ENCODE results near the gene EPHA2.

EPHA2 gene

DNA sequence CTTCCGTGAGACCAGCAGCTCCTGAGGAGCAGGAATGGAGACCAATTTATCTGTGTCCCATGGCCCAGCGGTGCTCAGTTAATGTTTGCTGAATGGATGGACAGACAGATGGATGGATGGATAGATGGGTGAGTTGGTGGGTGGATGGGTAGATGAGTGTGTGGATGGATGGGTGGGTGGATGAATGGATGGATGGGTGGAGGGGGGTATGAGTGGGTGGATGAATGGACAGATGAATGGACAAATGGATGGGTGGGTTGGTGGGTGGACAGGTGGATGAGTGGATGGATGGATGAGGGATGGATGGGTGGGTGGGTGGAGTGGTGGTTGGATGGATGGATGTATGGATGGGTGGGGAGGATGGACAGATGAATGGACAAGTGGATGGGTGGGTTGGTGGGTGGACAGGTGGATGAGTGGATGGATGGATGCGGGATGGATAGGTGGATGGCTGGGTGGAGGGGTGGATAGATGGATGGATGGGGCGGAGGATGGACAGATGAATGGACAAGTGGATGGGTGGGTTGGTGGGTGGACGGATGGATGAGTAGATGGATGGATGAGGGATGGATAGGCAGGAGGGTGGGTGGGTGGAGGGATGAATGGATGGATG lies 13.4 kb downstream of the EPHA2 start:
- no peak overlapping the region for H2AK5ac ChIP-seq (ENCODE audit: low read length)
- peaks cover 41 to 43% of the 10 kb centered on the region in 2 experiments for H3K36me3 ChIP-seq (ENCODE audit: control insufficient read depth in 1 of 2, insufficient read depth in 2 of 2, low read length in 2 of 2)
- WGBS (ENCODE audit: extremely low coverage, insufficient coverage, insufficient read length) = no CpG with 5 or more reads among the region's 5 CpGs
- no peak overlapping the region for H4K91ac ChIP-seq (ENCODE audit: low read depth, low read length)
- no peak overlapping the region for H3K4me2 ChIP-seq (ENCODE audit: low read length)
- H3K79me1 ChIP-seq (ENCODE audit: low read length) = peaks cover 49% of the 10 kb centered on the region
- no peak overlapping the region for H2BK120ac ChIP-seq (ENCODE audit: insufficient read depth, low read length, poor library complexity)
- H2AFZ ChIP-seq (ENCODE audit: insufficient read depth, low read length, poor library complexity) = no peak overlapping the region
- no peak overlapping the region for H3K9ac ChIP-seq (ENCODE audit: low read length)
- no peak overlapping the region for H2BK12ac ChIP-seq (ENCODE audit: low read length)
- peaks cover 22% of the 10 kb centered on the region for H3K79me2 ChIP-seq (ENCODE audit: control insufficient read depth, insufficient read depth, low read length, poor library complexity)
- H3K9me3 ChIP-seq (ENCODE audit: insufficient read depth, low read depth, low read length) = peaks cover 4% of the 10 kb centered on the region
- no peaks in the 10 kb centered on the region for H3K27me3 ChIP-seq (ENCODE audit: insufficient read depth, low read length)
- no peak overlapping the region for H3K18ac ChIP-seq (ENCODE audit: low read length)
- H3K4ac ChIP-seq (ENCODE audit: low read depth, low read length) = no peak overlapping the region
- no peak overlapping the region for H3K14ac ChIP-seq (ENCODE audit: low read length)
- H4K12ac ChIP-seq (ENCODE audit: low read depth, low read length) = no peak overlapping the region
- no peak overlapping the region for H3K23ac ChIP-seq (ENCODE audit: low read length)
- H3K4me3 ChIP-seq (ENCODE audit: low read depth, low read length) = no peak overlapping the region
- DNase-seq = no peak
- no peak overlapping the region for H2BK5ac ChIP-seq (ENCODE audit: low read depth, low read length, poor library complexity)
- no peak overlapping the region for H3K27ac ChIP-seq (ENCODE audit: low read depth, low read length)
- H4K8ac ChIP-seq (ENCODE audit: low read depth, low read length) = no peak overlapping the region
- peaks cover 56 to 71% of the 10 kb centered on the region in 2 experiments for H3K4me1 ChIP-seq (ENCODE audit: control insufficient read depth in 1 of 2, insufficient read depth in 2 of 2, low read length in 2 of 2)

DNA sequence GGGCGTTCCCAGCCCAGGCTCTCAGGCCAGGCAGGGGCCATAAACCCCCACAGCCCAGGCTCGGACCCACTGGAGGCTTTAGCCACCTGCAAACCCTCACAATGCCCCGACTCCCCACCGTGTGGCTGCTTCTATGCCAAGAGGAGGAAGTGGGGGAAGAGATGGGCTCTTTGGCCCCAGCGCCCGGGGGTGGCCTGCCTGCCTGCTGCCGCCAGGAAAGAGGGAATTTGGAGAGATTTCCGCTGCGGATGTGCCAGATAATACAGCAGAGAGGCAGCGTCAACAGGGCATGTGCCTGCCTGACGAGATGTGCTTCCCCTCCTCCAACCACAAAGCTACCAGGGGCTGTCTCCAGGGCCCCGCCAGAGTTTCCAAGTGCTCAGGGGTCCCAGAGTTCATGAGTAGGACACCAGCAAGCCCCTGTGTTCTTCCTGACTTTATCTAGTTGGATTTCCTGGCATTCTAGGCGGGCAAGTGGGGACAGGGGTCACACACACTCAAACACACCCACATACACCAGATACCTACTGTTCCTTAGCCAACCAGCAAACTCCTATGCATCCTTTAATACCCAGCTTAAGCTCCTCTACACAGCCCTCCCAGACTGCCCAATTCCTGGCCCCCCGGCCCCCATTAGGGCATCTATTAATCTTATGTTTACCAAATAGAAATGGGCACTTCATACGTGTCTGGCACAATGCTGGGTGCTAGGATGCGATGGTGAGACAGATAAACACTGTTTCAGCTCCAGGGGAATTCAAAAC lies 14.1 kb downstream of the EPHA2 start:
- Histone ChIP-seq H3K79me1 (ENCODE audit: low read length) (peaks cover 43% of the 10 kb centered on the region), H4K12ac (ENCODE audit: low read depth, low read length) (no peak overlapping the region), H3K79me2 (ENCODE audit: control insufficient read depth, insufficient read depth, low read length, poor library complexity) (peaks cover 22% of the 10 kb centered on the region), H3K9ac (ENCODE audit: low read length) (no peak overlapping the region), H4K91ac (ENCODE audit: low read depth, low read length) (no peak overlapping the region), H3K9me3 (ENCODE audit: insufficient read depth, low read depth, low read length) (peaks cover 4% of the 10 kb centered on the region), H3K14ac (ENCODE audit: low read length) (peak overlapping the region; percentile 25), H3K4ac (ENCODE audit: low read depth, low read length) (peak overlapping the region; percentile 24), H2BK120ac (ENCODE audit: insufficient read depth, low read length, poor library complexity) (no peak overlapping the region), H4K8ac (ENCODE audit: low read depth, low read length) (no peak overlapping the region), H3K4me3 (ENCODE audit: low read depth, low read length) (no peak overlapping the region), H3K23ac (ENCODE audit: low read length) (no peak overlapping the region), H2BK12ac (ENCODE audit: low read length) (peak overlapping the region; percentile 53), H2AFZ (ENCODE audit: insufficient read depth, low read length, poor library complexity) (no peak overlapping the region), H3K4me2 (ENCODE audit: low read length) (no peak overlapping the region), H2AK5ac (ENCODE audit: low read length) (peak overlapping the region; percentile 56), H3K27me3 (ENCODE audit: insufficient read depth, low read length) (no peaks in the 10 kb centered on the region), H2BK5ac (ENCODE audit: low read depth, low read length, poor library complexity) (no peak overlapping the region), H3K36me3 (ENCODE audit: control insufficient read depth in 1 of 2, insufficient read depth in 2 of 2, low read length in 2 of 2) (peaks cover 43 to 46% of the 10 kb centered on the region in 2 experiments), H3K27ac (ENCODE audit: low read depth, low read length) (no peak overlapping the region), H3K4me1 (ENCODE audit: control insufficient read depth in 1 of 2, insufficient read depth in 2 of 2, low read length in 2 of 2) (peaks cover 50 to 64% of the 10 kb centered on the region in 2 experiments), H3K18ac (ENCODE audit: low read length) (peak overlapping the region; percentile 15)
- no peak for DNase-seq
- WGBS (ENCODE audit: extremely low coverage, insufficient coverage, insufficient read length) = no CpG with 5 or more reads among the region's 16 CpGs

DNA sequence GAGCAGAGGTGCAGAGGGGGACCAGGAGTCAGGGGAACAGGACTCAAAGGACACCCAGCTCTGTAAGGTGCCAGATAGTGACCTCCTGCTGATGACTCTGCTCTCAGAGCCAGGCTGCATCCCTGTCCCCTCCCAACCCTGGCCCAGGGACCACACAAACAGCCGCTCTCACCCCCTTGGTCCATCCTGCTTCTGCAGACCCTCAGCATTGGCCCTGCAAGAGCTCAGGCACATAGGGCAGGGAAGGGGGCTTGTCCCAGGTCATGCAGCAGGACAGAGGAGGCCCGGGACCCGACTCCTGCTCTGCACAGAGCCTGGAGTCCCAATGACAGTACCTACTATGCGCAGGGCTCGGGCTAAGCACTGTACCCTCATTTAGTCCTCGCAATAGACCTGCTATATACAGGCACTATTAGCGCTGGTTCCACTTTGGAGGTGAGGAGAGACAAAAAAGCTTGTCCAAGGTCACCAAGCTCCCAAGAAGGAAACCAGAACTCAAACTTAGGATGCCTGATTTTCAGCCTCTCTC lies 15.7 kb downstream of the EPHA2 start:
- DNase-seq = no peak
- Histone ChIP-seq H2BK120ac (ENCODE audit: insufficient read depth, low read length, poor library complexity) (no peak overlapping the region), H2BK12ac (ENCODE audit: low read length) (no peak overlapping the region), H2BK5ac (ENCODE audit: low read depth, low read length, poor library complexity) (no peak overlapping the region), H3K23ac (ENCODE audit: low read length) (no peak overlapping the region), H3K27me3 (ENCODE audit: insufficient read depth, low read length) (no peaks in the 10 kb centered on the region), H3K79me1 (ENCODE audit: low read length) (peaks cover 28% of the 10 kb centered on the region), H3K36me3 (ENCODE audit: control insufficient read depth in 1 of 2, insufficient read depth in 2 of 2, low read length in 2 of 2) (peaks cover 50 to 53% of the 10 kb centered on the region in 2 experiments), H3K4me3 (ENCODE audit: low read depth, low read length) (no peak overlapping the region), H3K79me2 (ENCODE audit: control insufficient read depth, insufficient read depth, low read length, poor library complexity) (peaks cover 17% of the 10 kb centered on the region), H2AK5ac (ENCODE audit: low read length) (no peak overlapping the region), H3K4me2 (ENCODE audit: low read length) (no peak overlapping the region), H3K9ac (ENCODE audit: low read length) (no peak overlapping the region), H3K9me3 (ENCODE audit: insufficient read depth, low read depth, low read length) (peaks cover 8% of the 10 kb centered on the region), H4K8ac (ENCODE audit: low read depth, low read length) (peak overlapping the region; percentile 34), H3K14ac (ENCODE audit: low read length) (peak overlapping the region; percentile 10), H4K91ac (ENCODE audit: low read depth, low read length) (peak overlapping the region; percentile 10), H3K4me1 (ENCODE audit: control insufficient read depth in 1 of 2, insufficient read depth in 2 of 2, low read length in 2 of 2) (peaks cover 38 to 50% of the 10 kb centered on the region in 2 experiments), H3K4ac (ENCODE audit: low read depth, low read length) (peak overlapping the region; percentile 4), H4K12ac (ENCODE audit: low read depth, low read length) (no peak overlapping the region), H3K18ac (ENCODE audit: low read length) (peak overlapping the region; percentile 17), H3K27ac (ENCODE audit: low read depth, low read length) (no peak overlapping the region), H2AFZ (ENCODE audit: insufficient read depth, low read length, poor library complexity) (no peak overlapping the region)
- no CpG with 5 or more reads among the region's 7 CpGs for WGBS (ENCODE audit: extremely low coverage, insufficient coverage, insufficient read length)

DNA sequence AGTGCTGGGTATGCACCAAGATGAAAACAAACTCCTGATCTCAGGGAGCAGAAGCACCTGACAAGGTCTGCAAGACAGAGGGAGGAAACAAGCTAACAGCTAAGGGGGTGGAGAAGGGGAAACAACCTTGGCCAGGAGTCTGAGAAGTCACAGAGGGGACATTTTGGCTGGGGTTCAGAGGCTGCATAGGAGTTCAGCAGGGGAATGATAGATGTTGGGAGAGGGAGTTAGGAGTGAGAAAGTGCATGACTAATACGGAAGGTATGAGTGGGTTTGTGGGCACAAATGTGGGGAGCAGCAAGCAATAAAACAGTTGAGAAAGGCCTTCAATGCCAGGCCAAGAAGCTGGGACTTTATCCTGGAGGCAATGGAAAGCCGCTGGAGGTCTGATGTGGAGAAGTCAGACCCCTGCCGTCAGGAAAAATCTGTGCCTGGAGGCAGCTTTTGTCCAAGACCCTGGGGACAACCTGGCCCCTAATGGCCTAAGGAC lies 16.4 kb downstream of the EPHA2 start:
- no peak overlapping the region for H2AK5ac ChIP-seq (ENCODE audit: low read length)
- peaks cover 32 to 43% of the 10 kb centered on the region in 2 experiments for H3K4me1 ChIP-seq (ENCODE audit: control insufficient read depth in 1 of 2, insufficient read depth in 2 of 2, low read length in 2 of 2)
- no peak overlapping the region for H4K12ac ChIP-seq (ENCODE audit: low read depth, low read length)
- peaks cover 8% of the 10 kb centered on the region for H3K9me3 ChIP-seq (ENCODE audit: insufficient read depth, low read depth, low read length)
- peak overlapping the region; percentile 43 for H3K18ac ChIP-seq (ENCODE audit: low read length)
- H3K79me1 ChIP-seq (ENCODE audit: low read length) = peaks cover 23% of the 10 kb centered on the region
- no peak overlapping the region for H3K4me3 ChIP-seq (ENCODE audit: low read depth, low read length)
- peak overlapping the region; percentile 25 for H3K27ac ChIP-seq (ENCODE audit: low read depth, low read length)
- no peak overlapping the region for H4K8ac ChIP-seq (ENCODE audit: low read depth, low read length)
- no peak overlapping the region for H2BK5ac ChIP-seq (ENCODE audit: low read depth, low read length, poor library complexity)
- H2AFZ ChIP-seq (ENCODE audit: insufficient read depth, low read length, poor library complexity) = no peak overlapping the region
- H4K91ac ChIP-seq (ENCODE audit: low read depth, low read length) = peak overlapping the region; percentile 32
- H3K4me2 ChIP-seq (ENCODE audit: low read length) = no peak overlapping the region
- peaks cover 13% of the 10 kb centered on the region for H3K79me2 ChIP-seq (ENCODE audit: control insufficient read depth, insufficient read depth, low read length, poor library complexity)
- DNase-seq = no peak
- peaks cover 55% of the 10 kb centered on the region in 2 experiments for H3K36me3 ChIP-seq (ENCODE audit: control insufficient read depth in 1 of 2, insufficient read depth in 2 of 2, low read length in 2 of 2)
- peak overlapping the region; percentile 5 for H2BK12ac ChIP-seq (ENCODE audit: low read length)
- no peak overlapping the region for H3K23ac ChIP-seq (ENCODE audit: low read length)
- no peak overlapping the region for H3K14ac ChIP-seq (ENCODE audit: low read length)
- H3K4ac ChIP-seq (ENCODE audit: low read depth, low read length) = no peak overlapping the region
- WGBS (ENCODE audit: extremely low coverage, insufficient coverage, insufficient read length) = 100% methylated on average over 1 of the region's 3 CpGs
- no peaks in the 10 kb centered on the region for H3K27me3 ChIP-seq (ENCODE audit: insufficient read depth, low read length)
- H2BK120ac ChIP-seq (ENCODE audit: insufficient read depth, low read length, poor library complexity) = no peak overlapping the region
- H3K9ac ChIP-seq (ENCODE audit: low read length) = peak overlapping the region; percentile 23

Data from trophoblast cell (in vitro differentiated cells and primary cell).